Thyroid gland (tissue), 4 donors: Measurements from ENCODE around the gene GPC5. TPM values are rescaled to one million over a fixed set of nuclear protein-coding genes. Genes with fewer than 3 reads are reported as not detected.

Source experiments
- DNase-seq, 2 donors: peaks; one replicate each; pipeline ENCODE4 v3.0.0-alpha.2; 2019
- H3K27ac ChIP-seq, 3 donors: fragments of 200-600 bp; sonication (generic); 1 replicate in 2 of 3; 2 replicates in 1 of 3; pipeline ENCODE4 v1.5.1; 2016 to 2019; ENCODE audit warnings: mild to moderate bottlenecking in 1 of 3, moderate library complexity in 1 of 3
- H3K27me3 ChIP-seq: fragments of 200-600 bp; sonication (generic); one replicate; pipeline ENCODE4 v1.5.1; 2019
- H3K36me3 ChIP-seq, 2 donors: fragments of 200-600 bp; sonication (generic); one replicate each; pipeline ENCODE4 v1.5.1; 2016 to 2019
- H3K4me1 ChIP-seq, 2 donors: fragments of 200-600 bp; sonication (generic); one replicate each; pipeline ENCODE4 v1.5.1; 2017 to 2019
- H3K4me3 ChIP-seq, 3 donors: fragments of 200-600 bp; sonication (generic); replicated peaks in 1 of 3; 1 replicate in 2 of 3; 2 replicates in 1 of 3; pipeline ENCODE4 v1.5.1; 2016; ENCODE audit warnings: mild to moderate bottlenecking in 1 of 3
- H3K9me3 ChIP-seq: fragments of 200-600 bp; sonication (generic); one replicate; pipeline ENCODE4 v1.5.1; 2017
- POLR2A ChIP-seq, 2 donors: fragments of 450-650 bp; IDR thresholded peaks; one replicate each; pipeline ENCODE4 v1.6.1; 2017; ENCODE audit warnings: antibody characterized with exemption in 2 of 2, mild to moderate bottlenecking in 2 of 2, moderate library complexity in 1 of 2
- WGBS, 2 donors: methylation state at CpG; one replicate each; pipeline ENCODE4 v1.1.5; 2017; 5-methylcytosine and 5-hydroxymethylcytosine counted together
- intact Hi-C: fragments of 100-400 bp; cut with DNase I; formaldehyde crosslinking; loops from one replicate; pipeline ENCODE4 v1.15.1; 2023
- total RNA-seq, 4 donors: library from RNA; depleted of rRNA; stranded (reverse); fragments of >200 nt; gene quantifications; one replicate each; pipeline ENCODE4 v1.2.3, GENCODE V29; 2016
- TF ChIP-seq, protein P1 (sequence below), 6 experiments: fragments of 200-600 bp in 3 of 6; fragments of 450-650 bp in 3 of 6; sonication (generic) in 3 of 6; IDR thresholded peaks; one replicate each; pipeline ENCODE4 v1.5.1; 2016 to 2019; ENCODE audit warnings: antibody characterized with exemption in 6 of 6, mild to moderate bottlenecking in 2 of 6, inconsistent platforms in 1 of 6, moderate library complexity in 1 of 6

The GPC5 gene
- total RNA-seq, 4 donors from 2014 or later = 0.67 to 2.3 (median 1.3) TPM

DNA sequence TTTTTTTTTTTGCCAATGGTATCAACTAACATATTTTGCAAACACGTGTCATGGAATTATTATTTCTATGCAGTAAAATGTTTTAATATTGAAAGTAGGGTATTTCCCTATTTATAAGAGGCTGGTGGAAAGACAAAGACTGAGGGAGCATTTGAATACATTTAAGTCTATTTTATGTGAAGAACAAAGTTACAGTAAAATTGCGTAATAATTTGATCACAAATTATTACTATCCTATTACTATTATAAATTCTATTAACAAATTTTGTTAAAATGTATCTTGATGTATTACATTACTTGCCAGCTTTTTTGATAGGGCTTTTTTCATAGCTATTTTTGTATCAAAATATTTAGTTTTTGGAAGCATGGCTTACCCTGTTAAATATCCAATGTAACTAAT, 58.4 kb downstream of the GPC5 start:
- intact Hi-C loops = no loop called here
- no peaks in the 10 kb centered on the region for H3K27me3 ChIP-seq
- H3K9me3 ChIP-seq = no peaks in the 10 kb centered on the region
- WGBS, 2 donors = 88 to 89% methylated on average over 2 of the region's 2 CpGs
- no peak overlapping the region for H3K4me3 ChIP-seq
- H3K4me1 ChIP-seq = no peaks in the 10 kb centered on the region
- TF ChIP-seq, protein P1, sequence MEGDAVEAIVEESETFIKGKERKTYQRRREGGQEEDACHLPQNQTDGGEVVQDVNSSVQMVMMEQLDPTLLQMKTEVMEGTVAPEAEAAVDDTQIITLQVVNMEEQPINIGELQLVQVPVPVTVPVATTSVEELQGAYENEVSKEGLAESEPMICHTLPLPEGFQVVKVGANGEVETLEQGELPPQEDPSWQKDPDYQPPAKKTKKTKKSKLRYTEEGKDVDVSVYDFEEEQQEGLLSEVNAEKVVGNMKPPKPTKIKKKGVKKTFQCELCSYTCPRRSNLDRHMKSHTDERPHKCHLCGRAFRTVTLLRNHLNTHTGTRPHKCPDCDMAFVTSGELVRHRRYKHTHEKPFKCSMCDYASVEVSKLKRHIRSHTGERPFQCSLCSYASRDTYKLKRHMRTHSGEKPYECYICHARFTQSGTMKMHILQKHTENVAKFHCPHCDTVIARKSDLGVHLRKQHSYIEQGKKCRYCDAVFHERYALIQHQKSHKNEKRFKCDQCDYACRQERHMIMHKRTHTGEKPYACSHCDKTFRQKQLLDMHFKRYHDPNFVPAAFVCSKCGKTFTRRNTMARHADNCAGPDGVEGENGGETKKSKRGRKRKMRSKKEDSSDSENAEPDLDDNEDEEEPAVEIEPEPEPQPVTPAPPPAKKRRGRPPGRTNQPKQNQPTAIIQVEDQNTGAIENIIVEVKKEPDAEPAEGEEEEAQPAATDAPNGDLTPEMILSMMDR (IDR thresholded peaks at IDR 0.05) = no peak
- no peak for TF ChIP-seq POLR2A (IDR thresholded peaks at IDR 0.05)
- no peak for DNase-seq
- H3K27ac ChIP-seq = no peak overlapping the region
- H3K36me3 ChIP-seq = no peaks in the 10 kb centered on the region

DNA sequence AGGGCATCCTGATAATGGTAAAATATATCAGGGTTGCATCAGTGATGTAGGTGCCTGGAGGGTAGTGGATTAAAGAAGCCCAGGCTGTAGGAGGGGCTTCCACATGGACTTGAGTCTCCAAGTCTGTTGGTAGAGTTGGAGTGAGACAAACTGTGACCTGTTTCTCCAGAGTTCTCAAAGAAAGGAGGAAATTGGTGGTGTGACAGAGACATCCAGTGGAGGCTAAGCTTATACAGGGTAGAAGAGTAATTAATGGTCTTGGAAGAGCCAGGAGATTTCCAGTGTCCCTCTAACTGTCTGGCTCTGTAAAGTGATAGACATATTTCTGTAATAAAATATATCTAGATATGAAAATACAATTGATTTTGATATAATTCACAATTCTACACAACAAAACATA, 61.1 kb downstream of the GPC5 start:
- DNase-seq = no peak
- Histone ChIP-seq H3K27me3 (no peaks in the 10 kb centered on the region), H3K27ac (no peak overlapping the region), H3K36me3 (no peaks in the 10 kb centered on the region), H3K9me3 (no peaks in the 10 kb centered on the region), H3K4me3 (no peak overlapping the region), H3K4me1 (no peaks in the 10 kb centered on the region)
- intact Hi-C loops = no loop called here
- TF ChIP-seq, protein P1 (IDR thresholded peaks at IDR 0.05) = no peak
- no peak for TF ChIP-seq POLR2A (IDR thresholded peaks at IDR 0.05)

DNA sequence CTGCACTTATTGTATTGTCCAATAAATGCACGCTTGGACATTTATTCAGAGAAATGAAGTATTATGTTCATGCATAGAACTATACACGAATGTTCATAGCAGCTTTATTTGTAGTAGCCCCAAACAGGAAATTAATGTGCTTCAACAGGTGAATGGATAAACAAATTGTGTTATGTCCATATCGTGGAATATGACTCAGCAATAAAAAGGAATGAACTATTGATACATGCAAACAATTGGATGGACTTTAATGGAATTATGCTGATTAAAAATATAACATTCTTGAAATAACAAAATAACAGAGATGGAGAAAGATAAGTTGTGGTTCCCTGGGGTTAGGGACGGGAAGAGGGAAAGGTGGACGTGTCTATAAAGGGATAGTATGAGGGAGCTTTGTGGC, 65.9 kb downstream of the GPC5 start:
- intact Hi-C loops = no loop called here
- no peaks in the 10 kb centered on the region for H3K4me1 ChIP-seq
- WGBS, 2 donors = 86% methylated on average over 5 of the region's 5 CpGs
- TF ChIP-seq, protein P1 (IDR thresholded peaks at IDR 0.05) = no peak
- no peak for TF ChIP-seq POLR2A (IDR thresholded peaks at IDR 0.05)
- no peak for DNase-seq
- no peak overlapping the region for H3K4me3 ChIP-seq
- H3K27me3 ChIP-seq = no peaks in the 10 kb centered on the region
- H3K36me3 ChIP-seq = no peaks in the 10 kb centered on the region
- H3K27ac ChIP-seq = no peak overlapping the region
- H3K9me3 ChIP-seq = no peaks in the 10 kb centered on the region

DNA sequence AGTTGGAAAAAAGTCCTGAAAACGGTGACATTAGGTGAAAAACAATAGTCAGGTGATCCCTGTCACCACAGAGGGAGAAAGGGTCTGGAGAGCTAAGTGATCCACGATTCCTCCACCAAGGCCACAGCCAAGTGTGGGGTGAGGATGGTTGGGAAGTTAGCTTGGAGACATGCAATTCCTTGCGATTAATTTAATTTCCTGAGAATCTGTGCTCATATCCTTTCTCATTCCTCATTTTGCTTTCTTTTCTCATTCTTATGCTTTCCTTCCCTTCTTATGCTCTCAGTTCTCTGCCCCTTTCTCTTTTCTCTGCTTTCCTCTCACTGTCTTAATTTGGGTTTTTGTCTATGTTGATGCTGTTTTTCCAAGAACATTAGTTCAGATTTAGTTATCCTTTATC, 68.8 kb downstream of the GPC5 start:
- TF ChIP-seq, protein P1 (IDR thresholded peaks at IDR 0.05) = no peak
- no peak for TF ChIP-seq POLR2A (IDR thresholded peaks at IDR 0.05)
- intact Hi-C loops = no loop called here
- Histone ChIP-seq H3K4me1 (no peaks in the 10 kb centered on the region), H3K27ac (no peak overlapping the region), H3K4me3 (no peak overlapping the region), H3K9me3 (no peaks in the 10 kb centered on the region), H3K27me3 (no peaks in the 10 kb centered on the region), H3K36me3 (no peaks in the 10 kb centered on the region)
- WGBS, 2 donors = 75 to 77% methylated on average over 3 of the region's 3 CpGs
- no peak for DNase-seq

DNA sequence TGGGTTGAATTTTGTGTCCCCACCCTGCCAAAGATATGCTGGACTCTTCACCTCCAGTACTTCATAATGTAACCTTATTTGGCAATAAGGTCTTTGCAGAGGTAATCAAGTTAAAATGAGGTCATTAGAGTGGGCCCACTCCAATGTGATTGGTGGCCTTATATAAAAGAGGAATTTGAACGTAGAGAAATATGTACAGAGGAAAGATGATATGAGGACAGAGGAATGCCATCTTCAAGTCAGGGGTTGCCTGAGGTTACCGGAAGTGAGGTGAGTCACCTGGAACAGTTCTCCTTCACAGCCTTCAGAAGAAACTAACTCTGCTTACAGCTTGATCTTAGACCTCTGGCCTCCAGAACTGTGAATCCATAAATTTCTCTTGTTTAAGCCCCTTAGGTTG, 69.9 kb downstream of the GPC5 start:
- 79 to 90% methylated on average over 2 of the region's 2 CpGs for WGBS, 2 donors
- Histone ChIP-seq H3K9me3 (no peaks in the 10 kb centered on the region), H3K27ac (no peak overlapping the region), H3K27me3 (no peaks in the 10 kb centered on the region), H3K36me3 (no peaks in the 10 kb centered on the region), H3K4me3 (no peak overlapping the region), H3K4me1 (no peaks in the 10 kb centered on the region)
- intact Hi-C loops = no loop called here
- no peak for DNase-seq
- TF ChIP-seq POLR2A (IDR thresholded peaks at IDR 0.05) = no peak
- TF ChIP-seq, protein P1 (IDR thresholded peaks at IDR 0.05) = no peak
